CD14-positive monocyte (primary cell): ENCODE measurements around the gene CDC42BPB. TPM values are rescaled to one million over a fixed set of nuclear protein-coding genes. Genes with fewer than 3 reads are reported as not detected.

ENCODE experiments used
- DNase-seq, 3 donors: peaks; one replicate each; pipeline ENCODE4 v3.0.0-alpha.2; 2011 to 2022
- H2AFZ ChIP-seq: 2 replicates; pipeline ENCODE4 v1.6.0; 2012; ENCODE audit warnings: mild to moderate bottlenecking, low read depth, low read length, inconsistent platforms; ENCODE audit not compliant: insufficient read depth, poor library complexity, severe bottlenecking
- H3K27ac ChIP-seq, 2 donors: 1 replicate in 1 of 2; 2 replicates in 1 of 2; pipeline ENCODE4 v1.5.1; 2012 to 2013; ENCODE audit warnings: low read length in 2 of 2, control low read depth in 1 of 2, inconsistent platforms in 1 of 2, low read depth in 1 of 2, mild to moderate bottlenecking in 1 of 2
- H3K27me3 ChIP-seq, 2 donors: one replicate each; pipeline versions ENCODE4 v1.6.0 to v1.6.1; 2011 to 2013; ENCODE audit warnings: low read length in 2 of 2; ENCODE audit not compliant: control insufficient read depth in 2 of 2, insufficient read depth in 2 of 2
- H3K36me3 ChIP-seq, 2 donors: replicated peaks in 1 of 2; 1 replicate in 1 of 2; 2 replicates in 1 of 2; pipeline versions ENCODE4 v1.5.1 to v1.6.1; 2012 to 2013; ENCODE audit warnings: low read length in 2 of 2, control low read depth in 1 of 2, inconsistent platforms in 1 of 2, mild to moderate bottlenecking in 1 of 2; ENCODE audit not compliant: insufficient read depth in 2 of 2, control insufficient read depth in 1 of 2
- H3K4me1 ChIP-seq, 2 donors: 1 replicate in 1 of 2; 2 replicates in 1 of 2; pipeline versions ENCODE4 v1.5.1 to v1.6.1; 2012 to 2013; ENCODE audit warnings: low read length in 2 of 2, control low read depth in 1 of 2, inconsistent platforms in 1 of 2, mild to moderate bottlenecking in 1 of 2, moderate library complexity in 1 of 2; ENCODE audit not compliant: insufficient read depth in 2 of 2, control insufficient read depth in 1 of 2
- H3K4me2 ChIP-seq: replicated peaks from 2 replicates; pipeline ENCODE3; 2012; ENCODE audit warnings: low read length, moderate library complexity, mild to moderate bottlenecking; ENCODE audit not compliant: poor library complexity, severe bottlenecking; ENCODE audit errors: extremely low read depth
- H3K4me3 ChIP-seq, 3 experiments: fragments of 200-600 bp in 1 of 3; sonication (generic) in 1 of 3; replicated peaks in 1 of 3; 1 replicate in 2 of 3; 2 replicates in 1 of 3; pipeline ENCODE4 v1.5.1; 2011 to 2013; ENCODE audit warnings: low read length in 3 of 3, mild to moderate bottlenecking in 3 of 3, control low read depth in 2 of 3, low read depth in 2 of 3, inconsistent platforms in 1 of 3, moderate library complexity in 1 of 3
- H3K79me2 ChIP-seq: 2 replicates; pipeline ENCODE4 v1.6.0; 2012; ENCODE audit warnings: mild to moderate bottlenecking, control low read depth, inconsistent platforms, low read length, moderate library complexity; ENCODE audit not compliant: insufficient read depth
- H3K9ac ChIP-seq: 2 replicates; pipeline ENCODE4 v1.6.0; 2017; ENCODE audit warnings: low read length, mild to moderate bottlenecking; ENCODE audit not compliant: insufficient read depth, poor library complexity, severe bottlenecking
- H3K9me3 ChIP-seq, 2 donors: replicated peaks in 1 of 2; 1 replicate in 1 of 2; 2 replicates in 1 of 2; pipeline versions ENCODE4 v1.5.1 to v1.6.1; 2012 to 2013; ENCODE audit warnings: low read length in 2 of 2, control low read depth in 1 of 2; ENCODE audit not compliant: control insufficient read depth in 1 of 2, insufficient read depth in 1 of 2
- H4K20me1 ChIP-seq: 2 replicates; pipeline ENCODE4 v1.6.0; 2012; ENCODE audit warnings: mild to moderate bottlenecking, low read length, control low read depth, moderate library complexity; ENCODE audit not compliant: insufficient read depth
- H3K27ac Mint-ChIP-seq, 7 donors: one replicate each; pipeline ENCODE4 v1.8.0; 2020; ENCODE audit warnings: mild to moderate bottlenecking in 7 of 7, mixed read lengths in 7 of 7, moderate library complexity in 6 of 7, inconsistent platforms in 2 of 7
- H3K27me3 Mint-ChIP-seq, 3 donors: one replicate each; pipeline ENCODE4 v1.8.0; 2021 to 2022; ENCODE audit warnings: low read depth in 3 of 3, mild to moderate bottlenecking in 3 of 3, mixed read lengths in 3 of 3, moderate library complexity in 3 of 3, inconsistent platforms in 1 of 3
- H3K36me3 Mint-ChIP-seq, 2 donors: one replicate each; pipeline ENCODE4 v1.8.0; 2020; ENCODE audit warnings: mixed read lengths in 2 of 2, inconsistent platforms in 1 of 2, mild to moderate bottlenecking in 1 of 2
- H3K4me1 Mint-ChIP-seq: one replicate; pipeline ENCODE4 v1.8.0; 2020; ENCODE audit warnings: mild to moderate bottlenecking, mixed read lengths
- H3K4me3 Mint-ChIP-seq, 2 donors: one replicate each; pipeline ENCODE4 v1.8.0; 2020; ENCODE audit warnings: mild to moderate bottlenecking in 2 of 2, mixed read lengths in 2 of 2, moderate library complexity in 1 of 2
- H3K9me3 Mint-ChIP-seq, 7 donors: one replicate each; pipeline ENCODE4 v1.8.0; 2020 to 2022; ENCODE audit warnings: mixed read lengths in 7 of 7, mild to moderate bottlenecking in 6 of 7, moderate library complexity in 6 of 7, inconsistent platforms in 2 of 7
- WGBS: methylation state at CpG from one replicate; pipeline ENCODE4 v1.1.5; 2013; ENCODE audit warnings: missing lambda C conversion rate; ENCODE audit not compliant: insufficient coverage; 5-methylcytosine and 5-hydroxymethylcytosine counted together
- intact Hi-C, 2 donors: fragments of 100-400 bp; cut with micrococcal nuclease; formaldehyde crosslinking; loops; one replicate each; pipeline versions ENCODE4 v1.15.0 to v1.15.1; 2023
- polyA plus RNA-seq, 3 donors: library from polyadenylated mRNA; depleted of rRNA in 1 of 3; unstranded in 2 of 3; stranded (reverse) in 1 of 3; fragments of 300-500 nt in 2 of 3; fragments of >200 nt in 1 of 3; fragmentation: Illumina TruSeq in 2 of 3; gene quantifications; 1 replicate in 2 of 3; 2 replicates in 1 of 3; pipeline ENCODE4 v1.2.3, GENCODE V29; 2012 to 2021
- TF ChIP-seq, protein P1 (sequence below): fragments of 200-600 bp; IDR thresholded peaks from one replicate; pipeline ENCODE4 v1.8.0; 2022; ENCODE audit warnings: antibody characterized with exemption, mild to moderate bottlenecking

CDC42BPB gene
- polyA plus RNA-seq, 3 donors = 0.25 to 19.0 (median 0.60) TPM

DNA sequence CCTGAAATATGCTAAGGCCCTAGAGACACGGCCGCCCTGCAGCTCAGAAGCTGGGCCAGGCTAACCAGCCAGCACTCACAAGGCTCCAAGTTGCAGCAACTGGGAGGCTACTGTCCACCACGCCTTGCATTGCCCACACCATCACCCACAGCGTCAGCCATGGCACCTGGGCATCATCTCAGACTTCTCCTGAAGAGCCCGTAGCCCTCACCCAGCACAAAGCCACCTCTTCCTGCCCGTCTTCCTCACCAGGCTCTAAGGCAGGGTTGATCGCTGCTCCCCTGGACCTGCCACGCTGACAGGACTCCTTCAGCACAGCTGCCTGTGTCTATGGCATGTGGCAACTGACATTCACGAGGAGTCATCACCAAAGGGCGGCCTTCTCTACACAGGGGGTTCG, 38.1 kb downstream of the CDC42BPB start:
- Histone ChIP-seq H3K4me3 (no peak overlapping the region), H3K27ac (no peak overlapping the region), H2AFZ (no peak overlapping the region), H3K36me3 (no peaks in the 10 kb centered on the region), H3K4me1 (peaks cover 12 to 16% of the 10 kb centered on the region in 2 donors), H3K27me3 (no peaks in the 10 kb centered on the region), H3K4me2 (no peak overlapping the region), H3K9ac (no peak overlapping the region), H3K79me2 (no peaks in the 10 kb centered on the region), H4K20me1 (peaks cover 95% of the 10 kb centered on the region), H3K9me3 (no peaks in the 10 kb centered on the region)
- 93% methylated on average over 10 of the region's 11 CpGs for WGBS
- no peak for DNase-seq
- peaks cover 0 to 1% (median 0%) of the 10 kb centered on the region in 7 donors for H3K9me3 Mint-ChIP-seq
- H3K4me3 Mint-ChIP-seq = no peak overlapping the region
- H3K27me3 Mint-ChIP-seq = peaks cover 0 to 5% (median under 1%) of the 10 kb centered on the region in 3 donors
- TF ChIP-seq, protein P1, sequence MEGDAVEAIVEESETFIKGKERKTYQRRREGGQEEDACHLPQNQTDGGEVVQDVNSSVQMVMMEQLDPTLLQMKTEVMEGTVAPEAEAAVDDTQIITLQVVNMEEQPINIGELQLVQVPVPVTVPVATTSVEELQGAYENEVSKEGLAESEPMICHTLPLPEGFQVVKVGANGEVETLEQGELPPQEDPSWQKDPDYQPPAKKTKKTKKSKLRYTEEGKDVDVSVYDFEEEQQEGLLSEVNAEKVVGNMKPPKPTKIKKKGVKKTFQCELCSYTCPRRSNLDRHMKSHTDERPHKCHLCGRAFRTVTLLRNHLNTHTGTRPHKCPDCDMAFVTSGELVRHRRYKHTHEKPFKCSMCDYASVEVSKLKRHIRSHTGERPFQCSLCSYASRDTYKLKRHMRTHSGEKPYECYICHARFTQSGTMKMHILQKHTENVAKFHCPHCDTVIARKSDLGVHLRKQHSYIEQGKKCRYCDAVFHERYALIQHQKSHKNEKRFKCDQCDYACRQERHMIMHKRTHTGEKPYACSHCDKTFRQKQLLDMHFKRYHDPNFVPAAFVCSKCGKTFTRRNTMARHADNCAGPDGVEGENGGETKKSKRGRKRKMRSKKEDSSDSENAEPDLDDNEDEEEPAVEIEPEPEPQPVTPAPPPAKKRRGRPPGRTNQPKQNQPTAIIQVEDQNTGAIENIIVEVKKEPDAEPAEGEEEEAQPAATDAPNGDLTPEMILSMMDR = no peak
- peaks cover 32% of the 10 kb centered on the region for H3K4me1 Mint-ChIP-seq
- H3K36me3 Mint-ChIP-seq = no peaks in the 10 kb centered on the region
- intact Hi-C loops = no loop called here
- no peak overlapping the region for H3K27ac Mint-ChIP-seq

DNA sequence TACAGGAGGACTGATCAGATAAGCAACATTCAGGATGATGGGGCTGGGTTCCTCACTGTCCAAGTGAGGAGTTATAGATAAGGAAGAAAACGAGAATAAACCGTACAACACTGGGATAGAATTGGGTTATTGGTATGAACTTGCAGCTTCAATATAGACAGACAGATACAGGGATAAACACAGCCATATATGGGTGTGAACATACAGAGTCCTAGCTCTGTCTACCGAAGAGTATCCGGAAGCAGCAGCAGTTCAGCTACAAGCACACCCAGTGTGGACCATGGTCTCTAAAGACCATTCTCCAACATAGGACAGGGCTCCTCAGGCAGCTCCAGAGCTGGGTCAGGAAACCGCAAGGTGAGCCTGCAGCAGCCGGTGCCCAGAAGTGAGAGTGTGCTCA, 40.8 kb downstream of the CDC42BPB start:
- Histone ChIP-seq H3K9me3 (no peaks in the 10 kb centered on the region), H3K79me2 (no peaks in the 10 kb centered on the region), H3K4me2 (no peak overlapping the region), H4K20me1 (peaks cover 93% of the 10 kb centered on the region), H3K4me1 (peaks cover 12 to 17% of the 10 kb centered on the region in 2 donors), H3K36me3 (no peaks in the 10 kb centered on the region), H3K27me3 (no peaks in the 10 kb centered on the region), H3K4me3 (no peak overlapping the region), H3K9ac (no peak overlapping the region), H3K27ac (no peak overlapping the region), H2AFZ (no peak overlapping the region)
- TF ChIP-seq, protein P1 = no peak
- H3K9me3 Mint-ChIP-seq = peaks cover 0 to 1% (median 0%) of the 10 kb centered on the region in 7 donors
- peaks cover 0 to 3% of the 10 kb centered on the region in 2 donors for H3K36me3 Mint-ChIP-seq
- 94% methylated on average over 3 of the region's 6 CpGs for WGBS
- H3K27me3 Mint-ChIP-seq = peaks cover 0 to 5% (median 2%) of the 10 kb centered on the region in 3 donors
- intact Hi-C loops = no loop called here
- peaks cover 31% of the 10 kb centered on the region for H3K4me1 Mint-ChIP-seq
- no peak overlapping the region for H3K4me3 Mint-ChIP-seq
- no peak overlapping the region for H3K27ac Mint-ChIP-seq
- no peak for DNase-seq
